CD4-positive, alpha-beta T cell treated with Interleukin-15 for 4 hours (primary cell): ENCODE measurements around the gene SEMA4B.
A peak's percentile ranks its signal among the peaks of the same experiment; 100 is the strongest.
"Not testable (repeated sequence)": the region's sequence is repeated elsewhere in the genome, so short reads cannot be mapped to it uniquely, and the experiment has no call there.

ENCODE experiments used
- DNase-seq: peaks from one replicate; pipeline ENCODE4 v3.0.0-alpha.2; 2020; ENCODE audit warnings: low spot score

The SEMA4B gene

GRCh38 chr15:90261811-90262210 is 60.7 kb downstream of the SEMA4B start:
- no peak for DNase-seq

- no peak for DNase-seq
Observed at GRCh38 chr15:90262426-90262825, 61.3 kb downstream of the SEMA4B start.

GRCh38 chr15:90264671-90265070 is 63.5 kb downstream of the SEMA4B start:
- peak; percentile 29 for DNase-seq

GRCh38 chr15:90265271-90266060 is 64.3 kb downstream of the SEMA4B start, which contains the start of gene NGRN:
NGRN (plus strand) TSS chr15:90265672; CDS start chr15:90265713, 41 bp downstream.
- peak; percentile 90 for DNase-seq

GRCh38 chr15:90266061-90266431 is 64.9 kb downstream of the SEMA4B start:
- peak; percentile 29 for DNase-seq

- DNase-seq: peak; percentile 26
Observed at GRCh38 chr15:90266485-90266884, 65.4 kb downstream of the SEMA4B start.

- DNase-seq: no peak
Observed at GRCh38 chr15:90268415-90268814, 67.3 kb downstream of the SEMA4B start.

- DNase-seq: no peak
Observed at GRCh38 chr15:90270502-90271150, 69.5 kb downstream of the SEMA4B start.

GRCh38 chr15:90271459-90272166 is 70.5 kb downstream of the SEMA4B start:
- DNase-seq: no peak

GRCh38 chr15:90278467-90278866 is 77.3 kb downstream of the SEMA4B start:
- DNase-seq: not testable (repeated sequence)
